Measurements from ENCODE around the gene SNW1. TPM values are rescaled to one million over a fixed set of nuclear protein-coding genes. Genes with fewer than 3 reads are reported as not detected.
A peak's percentile ranks its signal among the peaks of the same experiment; 100 is the strongest.
"Not testable (repeated sequence)": the region's sequence is repeated elsewhere in the genome, so short reads cannot be mapped to it uniquely, and the experiment has no call there.

Gene SNW1
- total RNA-seq = 112 and 118 TPM in 2 replicates

- intact Hi-C loops (cut with micrococcal nuclease) = loop anchor here (1.0 to 5.0 kb wide), 7 partner anchors 40 to 458 kb away; partner anchors contain the start of genes ADCK1, ALKBH1, GSTZ1 and SAMD15
- Mint-ChIP-seq H3K9me3 (no peaks in the 10 kb centered on the region), H3K27me3 (ENCODE audit: insufficient read depth) (peaks cover 6% of the 10 kb centered on the region), H3K4me3 (peak within 1 kb of the TSS; percentile 96), H3K36me3 (ENCODE audit: low read depth) (peaks cover 20% of the 10 kb centered on the region), H3K27ac (peak within 1 kb of the TSS; percentile 97), H3K4me1 (ENCODE audit: low read depth) (peaks cover 38% of the 10 kb centered on the region)
- DNase-seq (ENCODE audit: low spot score) = peak; percentile 91
These were observed at the start of gene SNW1 for GRCh38 chr14:77760381-77761204. SNW1 (minus strand) TSS chr14:77761156; CDS start chr14:77761127, 29 bp downstream.

GRCh38 chr14:77809011-77809410, 48.1 kb upstream of the SNW1 start:
- Mint-ChIP-seq H3K9me3 (no peaks in the 10 kb centered on the region), H3K4me1 (ENCODE audit: low read depth) (no peaks in the 10 kb centered on the region), H3K27ac (no peak overlapping the region), H3K36me3 (ENCODE audit: low read depth) (no peaks in the 10 kb centered on the region), H3K4me3 (no peak overlapping the region), H3K27me3 (ENCODE audit: insufficient read depth) (peaks cover 4% of the 10 kb centered on the region)
- DNase-seq (ENCODE audit: low spot score) = no peak
- intact Hi-C loops (cut with micrococcal nuclease) = no loop called here

- Mint-ChIP-seq H3K9me3 (no peaks in the 10 kb centered on the region), H3K27me3 (ENCODE audit: insufficient read depth) (no peaks in the 10 kb centered on the region), H3K36me3 (ENCODE audit: low read depth) (no peaks in the 10 kb centered on the region), H3K4me3 (no peak overlapping the region), H3K27ac (no peak overlapping the region), H3K4me1 (ENCODE audit: low read depth) (no peaks in the 10 kb centered on the region)
- no peak for DNase-seq (ENCODE audit: low spot score)
- intact Hi-C loops (cut with micrococcal nuclease) = no loop called here
These were observed 47.3 kb upstream of the SNW1 start for GRCh38 chr14:77808250-77808649.

- H3K4me3 Mint-ChIP-seq = no peak overlapping the region
- no peaks in the 10 kb centered on the region for H3K36me3 Mint-ChIP-seq (ENCODE audit: low read depth)
- H3K9me3 Mint-ChIP-seq = no peaks in the 10 kb centered on the region
- no peaks in the 10 kb centered on the region for H3K27me3 Mint-ChIP-seq (ENCODE audit: insufficient read depth)
- H3K4me1 Mint-ChIP-seq (ENCODE audit: low read depth) = no peaks in the 10 kb centered on the region
- DNase-seq (ENCODE audit: low spot score) = no peak
- intact Hi-C loops (cut with micrococcal nuclease) = no loop called here
- H3K27ac Mint-ChIP-seq = no peak overlapping the region
These were observed 44.8 kb upstream of the SNW1 start for GRCh38 chr14:77805706-77806105.

GRCh38 chr14:77804592-77804991, 43.6 kb upstream of the SNW1 start:
- peak; percentile 2 for DNase-seq (ENCODE audit: low spot score)
- no peak overlapping the region for H3K4me3 Mint-ChIP-seq
- intact Hi-C loops (cut with micrococcal nuclease) = loop anchor here (5.0 kb wide), 1 partner anchor 482 kb away; the partner anchor contains the start of genes GSTZ1 and POMT2

GRCh38 chr14:77800814-77801213, 39.9 kb upstream of the SNW1 start:
- intact Hi-C loops (cut with micrococcal nuclease) = loop anchor here (1.0 to 5.0 kb wide), 4 partner anchors 40 to 479 kb away; partner anchors contain the start of genes ALKBH1, GSTZ1, POMT2 and SLIRP
- Mint-ChIP-seq H3K36me3 (ENCODE audit: low read depth) (no peaks in the 10 kb centered on the region), H3K27ac (no peak overlapping the region), H3K9me3 (no peaks in the 10 kb centered on the region), H3K4me1 (ENCODE audit: low read depth) (peaks cover 10% of the 10 kb centered on the region), H3K4me3 (peak overlapping the region; percentile 88), H3K27me3 (ENCODE audit: insufficient read depth) (peaks cover 5% of the 10 kb centered on the region)
- no peak for DNase-seq (ENCODE audit: low spot score)

More at GRCh38 chr14:77804592-77804991, 43.6 kb upstream of the SNW1 start:
- Mint-ChIP-seq H3K36me3 (ENCODE audit: low read depth) (no peaks in the 10 kb centered on the region), H3K4me1 (ENCODE audit: low read depth) (peaks cover 7% of the 10 kb centered on the region), H3K27ac (no peak overlapping the region), H3K27me3 (ENCODE audit: insufficient read depth) (no peaks in the 10 kb centered on the region), H3K9me3 (no peaks in the 10 kb centered on the region)

GRCh38 chr14:77799863-77800730, 39.1 kb upstream of the SNW1 start, which contains the start of gene ADCK1:
ADCK1 (plus strand) TSS chr14:77800109; CDS start chr14:77818979, 18,870 bp downstream.
- peaks cover 5% of the 10 kb centered on the region for H3K27me3 Mint-ChIP-seq (ENCODE audit: insufficient read depth)
- peak within 1 kb of the TSS; percentile 80 for H3K27ac Mint-ChIP-seq
- H3K36me3 Mint-ChIP-seq (ENCODE audit: low read depth) = no peaks in the 10 kb centered on the region
- peak within 1 kb of the TSS; percentile 88 for H3K4me3 Mint-ChIP-seq
- no peaks in the 10 kb centered on the region for H3K9me3 Mint-ChIP-seq
- DNase-seq (ENCODE audit: low spot score) = peak; percentile 81
- intact Hi-C loops (cut with micrococcal nuclease) = loop anchor here (1.0 to 5.0 kb wide), 4 partner anchors 39 to 478 kb away; partner anchors contain the start of genes ALKBH1, GSTZ1, POMT2 and SLIRP
- H3K4me1 Mint-ChIP-seq (ENCODE audit: low read depth) = peaks cover 14% of the 10 kb centered on the region

- intact Hi-C loops (cut with micrococcal nuclease); DNase-seq (ENCODE audit: low spot score); H3K27me3 Mint-ChIP-seq (ENCODE audit: insufficient read depth); H3K36me3 Mint-ChIP-seq (ENCODE audit: low read depth); H3K9me3 Mint-ChIP-seq: not testable (repeated sequence)
- Mint-ChIP-seq H3K4me3 (peak overlapping the region; percentile 82), H3K4me1 (ENCODE audit: low read depth) (peaks cover 14% of the 10 kb centered on the region), H3K27ac (peak overlapping the region; percentile 65)
These were observed 38.5 kb upstream of the SNW1 start for GRCh38 chr14:77799456-77799855.

- Mint-ChIP-seq H3K4me1 (ENCODE audit: low read depth) (peaks cover 4% of the 10 kb centered on the region), H3K36me3 (ENCODE audit: low read depth) (no peaks in the 10 kb centered on the region), H3K27ac (no peak overlapping the region), H3K9me3 (no peaks in the 10 kb centered on the region), H3K27me3 (ENCODE audit: insufficient read depth) (peaks cover 10% of the 10 kb centered on the region), H3K4me3 (no peak overlapping the region)
- no peak for DNase-seq (ENCODE audit: low spot score)
- intact Hi-C loops (cut with micrococcal nuclease) = no loop called here
These were observed 33.4 kb upstream of the SNW1 start for GRCh38 chr14:77794357-77794756.

- H3K9me3 Mint-ChIP-seq; H3K36me3 Mint-ChIP-seq (ENCODE audit: low read depth); intact Hi-C loops (cut with micrococcal nuclease); DNase-seq (ENCODE audit: low spot score); H3K4me1 Mint-ChIP-seq (ENCODE audit: low read depth); H3K27ac Mint-ChIP-seq; H3K27me3 Mint-ChIP-seq (ENCODE audit: insufficient read depth); H3K4me3 Mint-ChIP-seq: not testable (repeated sequence)
These were observed 32.3 kb upstream of the SNW1 start for GRCh38 chr14:77793255-77793654.

GRCh38 chr14:77791225-77791600, 30.3 kb upstream of the SNW1 start:
- DNase-seq (ENCODE audit: low spot score) = no peak
- H3K27ac Mint-ChIP-seq = no peak overlapping the region
- peaks cover 4% of the 10 kb centered on the region for H3K4me1 Mint-ChIP-seq (ENCODE audit: low read depth)
- H3K27me3 Mint-ChIP-seq (ENCODE audit: insufficient read depth) = peaks cover 12% of the 10 kb centered on the region
- no peaks in the 10 kb centered on the region for H3K9me3 Mint-ChIP-seq
- no peaks in the 10 kb centered on the region for H3K36me3 Mint-ChIP-seq (ENCODE audit: low read depth)
- H3K4me3 Mint-ChIP-seq = no peak overlapping the region
- intact Hi-C loops (cut with micrococcal nuclease) = no loop called here

- peaks cover 4% of the 10 kb centered on the region for H3K4me1 Mint-ChIP-seq (ENCODE audit: low read depth)
- intact Hi-C loops (cut with micrococcal nuclease) = no loop called here
- H3K9me3 Mint-ChIP-seq = no peaks in the 10 kb centered on the region
- no peaks in the 10 kb centered on the region for H3K36me3 Mint-ChIP-seq (ENCODE audit: low read depth)
- no peak overlapping the region for H3K27ac Mint-ChIP-seq
- H3K27me3 Mint-ChIP-seq (ENCODE audit: insufficient read depth) = peaks cover 10% of the 10 kb centered on the region
- no peak overlapping the region for H3K4me3 Mint-ChIP-seq
- DNase-seq (ENCODE audit: low spot score) = no peak
These were observed 29.7 kb upstream of the SNW1 start for GRCh38 chr14:77790566-77791224.

Measured in activated T-helper 1 cell treated with anti-CD3 and anti-CD28 coated beads, Interleukin-12 subunit alpha, Interleukin-12 subunit beta, Interleukin-2, Interleukin-4 antibody, amounts not matched to agents 30 ng/mL and 10 ng/mL and 1 ng/mL, durations not matched to agents 14 hours and 24 hours and 36 hours (primary cell).